GM12892 (cell line): Measurements from ENCODE around the gene TLX2.

Experiments
- POLR2A ChIP-seq: IDR thresholded peaks from 2 replicates; pipeline ENCODE4 v1.6.1; 2011; ENCODE audit warnings: low read depth, low read length, control low read depth
- POLR2AphosphoS5 ChIP-seq: IDR thresholded peaks from 2 replicates; pipeline ENCODE4 v1.6.1; 2011; ENCODE audit warnings: low read depth, low read length, control low read depth

- TF ChIP-seq POLR2A (no peak), POLR2AphosphoS5 (no peak)
Measured at GRCh38 chr2:74513605-74514367, 464 bp upstream of the TLX2 start.
